NT2/D1 (cell line): ENCODE measurements around the gene SPSB4.
"Not testable (repeated sequence)": the region's sequence is repeated elsewhere in the genome, so short reads cannot be mapped to it uniquely, and the experiment has no call there.

Source experiments
- DNase-seq: peaks from one replicate; pipeline ENCODE4 v3.0.0-alpha.2; 2011; ENCODE audit warnings: low read depth, low spot score
- H3K27me3 ChIP-seq: 2 replicates; pipeline ENCODE4 v1.6.0; 2011; ENCODE audit warnings: mild to moderate bottlenecking; ENCODE audit not compliant: insufficient read length, insufficient read depth
- H3K36me3 ChIP-seq: 2 replicates; pipeline ENCODE4 v1.6.1; 2011; ENCODE audit warnings: mild to moderate bottlenecking, low read length, mixed read lengths; ENCODE audit not compliant: insufficient read depth, insufficient read length
- H3K4me1 ChIP-seq: 2 replicates; pipeline ENCODE4 v1.5.1; 2011; ENCODE audit not compliant: insufficient read depth, insufficient read length
- H3K4me3 ChIP-seq: 2 replicates; pipeline ENCODE4 v1.5.1; 2011; ENCODE audit warnings: low read depth; ENCODE audit not compliant: insufficient read length
- H3K9ac ChIP-seq: 2 replicates; pipeline ENCODE4 v1.6.0; 2011; ENCODE audit warnings: low read depth; ENCODE audit not compliant: insufficient read length
- H3K9me3 ChIP-seq: 2 replicates; pipeline ENCODE4 v1.5.1; 2011; ENCODE audit warnings: mild to moderate bottlenecking, low read length; ENCODE audit not compliant: insufficient read depth
- SUZ12 ChIP-seq: IDR thresholded peaks from 2 replicates; pipeline ENCODE4 v1.6.1; 2011; ENCODE audit not compliant: insufficient read length, insufficient read depth; ENCODE audit errors: extremely low read depth
- YY1 ChIP-seq: IDR thresholded peaks from 2 replicates; pipeline ENCODE4 v1.6.1; 2011; ENCODE audit not compliant: insufficient read length, insufficient read depth
- ZNF274 ChIP-seq: IDR thresholded peaks from 2 replicates; pipeline ENCODE4 v1.6.1; 2011; ENCODE audit warnings: mild to moderate bottlenecking, low read depth, low read length

Gene SPSB4

DNA sequence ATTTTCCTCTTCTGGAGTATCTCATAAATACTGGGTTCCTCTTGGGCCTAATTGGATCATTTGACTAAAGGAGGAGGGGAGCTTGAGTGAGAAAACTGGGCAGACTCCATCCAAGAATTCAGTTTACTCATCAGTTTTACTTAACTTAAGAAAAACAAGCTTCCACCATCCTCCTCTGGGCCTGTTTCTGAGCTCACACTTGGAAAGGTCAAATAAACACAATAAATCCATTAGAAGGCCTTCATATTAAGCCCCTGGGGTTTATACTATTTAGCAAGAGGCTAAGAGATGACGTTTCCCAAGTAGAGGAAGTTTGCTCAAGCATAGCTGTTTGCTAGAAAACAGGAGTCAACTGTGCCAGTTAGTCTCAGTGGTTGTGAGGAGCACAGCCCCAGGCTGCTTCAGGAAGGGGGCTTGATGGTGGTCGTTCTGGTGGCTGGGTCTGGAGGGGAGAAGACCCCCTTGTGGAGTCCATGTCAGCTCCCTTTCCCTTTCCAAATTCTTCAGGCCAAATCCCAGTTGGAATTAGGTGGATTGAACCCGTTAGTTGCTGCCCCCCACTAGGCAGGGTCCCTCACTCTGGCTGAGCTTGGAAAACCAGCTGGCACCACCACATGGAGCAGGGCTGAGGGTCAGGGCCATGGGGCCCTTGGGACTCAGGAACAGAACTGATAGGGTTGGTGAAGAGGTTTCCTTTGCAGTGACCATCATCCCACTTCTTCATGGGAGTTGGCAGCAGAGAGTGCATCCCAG lies 64.8 kb downstream of the SPSB4 start:
- no peak for DNase-seq
- no peak for TF ChIP-seq SUZ12
- TF ChIP-seq ZNF274: no peak
- Histone ChIP-seq H3K36me3 (no peaks in the 10 kb centered on the region), H3K4me3 (no peak overlapping the region), H3K4me1 (no peaks in the 10 kb centered on the region), H3K27me3 (no peaks in the 10 kb centered on the region), H3K9me3 (peaks cover 6% of the 10 kb centered on the region; the same call in 1 of the 2 replicates), H3K9ac (no peak overlapping the region)

DNA sequence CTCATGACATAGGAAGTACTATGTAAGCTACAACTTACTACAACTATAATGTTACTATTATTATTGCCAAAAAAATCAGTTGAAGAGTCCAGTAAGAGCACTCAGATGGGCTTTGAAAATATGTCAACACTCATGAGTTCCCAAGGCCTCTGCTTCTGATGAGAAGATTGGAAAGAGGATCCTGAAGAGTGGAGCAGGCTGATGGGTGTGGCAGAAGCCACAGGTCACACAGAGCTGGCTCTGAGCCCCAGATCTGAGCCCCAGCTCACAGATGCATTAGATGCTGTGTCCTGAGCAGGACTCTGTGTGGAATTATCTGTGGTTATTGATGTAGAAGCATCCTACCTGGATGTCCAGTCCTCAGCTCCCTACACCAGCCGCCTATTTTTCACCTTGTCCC lies 65.6 kb downstream of the SPSB4 start:
- H3K27me3 ChIP-seq: no peaks in the 10 kb centered on the region
- no peak overlapping the region for H3K9ac ChIP-seq
- H3K4me1 ChIP-seq: no peaks in the 10 kb centered on the region
- peaks cover 6% of the 10 kb centered on the region; the same call in 1 of the 2 replicates for H3K9me3 ChIP-seq
- TF ChIP-seq SUZ12 (no peak), ZNF274 (no peak), YY1 (no peak)
- no peak for DNase-seq
- no peak overlapping the region for H3K4me3 ChIP-seq
- no peaks in the 10 kb centered on the region for H3K36me3 ChIP-seq

GRCh38 chr3:141117982-141118381 lies 66.8 kb downstream of the SPSB4 start:
- not testable (repeated sequence) for H3K9ac ChIP-seq, H3K36me3 ChIP-seq, H3K4me1 ChIP-seq, DNase-seq, H3K4me3 ChIP-seq, H3K9me3 ChIP-seq, H3K27me3 ChIP-seq

- no peaks in the 10 kb centered on the region for H3K27me3 ChIP-seq
- H3K4me3 ChIP-seq: no peak overlapping the region
- TF ChIP-seq ZNF274 (no peak), SUZ12 (no peak), YY1 (no peak)
- no peak for DNase-seq
- H3K9ac ChIP-seq: no peak overlapping the region
- no peaks in the 10 kb centered on the region for H3K36me3 ChIP-seq
- peaks cover 3% of the 10 kb centered on the region for H3K4me1 ChIP-seq
- no peaks in the 10 kb centered on the region for H3K9me3 ChIP-seq
Measured at GRCh38 chr3:141122455-141123030, 71.4 kb downstream of the SPSB4 start.

DNA sequence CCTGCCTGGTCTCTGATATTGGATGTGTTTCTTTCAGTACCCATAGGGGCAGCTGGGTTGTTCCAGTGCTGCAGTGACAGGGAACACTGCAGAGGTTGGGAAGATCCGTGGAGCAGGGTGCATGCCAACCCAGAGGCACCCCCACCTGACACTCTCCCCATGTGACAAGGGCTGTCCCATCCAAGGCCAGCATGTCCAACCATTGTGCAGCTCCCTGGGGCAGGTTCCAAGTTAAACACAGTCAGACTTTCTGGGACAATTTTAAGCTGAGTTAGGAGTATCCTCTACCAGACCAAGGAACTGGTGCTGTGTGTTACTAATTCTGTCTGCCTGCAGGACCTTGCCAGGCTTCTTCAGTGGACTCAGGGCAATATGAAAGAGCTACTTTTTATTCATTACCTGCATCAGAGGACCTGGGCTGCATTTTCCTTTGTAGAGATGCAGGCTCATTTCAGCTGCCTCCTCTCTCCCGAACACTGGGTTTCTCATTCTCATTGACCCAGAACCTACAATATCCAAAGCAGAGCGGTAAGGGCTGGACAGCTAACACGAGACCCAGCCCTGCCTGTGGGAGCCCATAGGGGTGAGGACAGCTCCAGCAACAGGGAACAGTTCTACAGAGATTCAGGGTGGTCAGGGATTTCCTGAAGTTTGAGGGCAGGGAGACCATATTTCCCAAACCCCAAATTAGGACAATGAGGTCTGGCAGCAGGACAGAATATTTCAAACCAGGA lies 72.7 kb downstream of the SPSB4 start:
- Histone ChIP-seq H3K9ac (no peak overlapping the region), H3K36me3 (no peaks in the 10 kb centered on the region), H3K4me3 (no peak overlapping the region), H3K9me3 (no peaks in the 10 kb centered on the region), H3K27me3 (no peaks in the 10 kb centered on the region), H3K4me1 (peaks cover 4% of the 10 kb centered on the region)
- TF ChIP-seq SUZ12 (no peak), YY1 (no peak), ZNF274 (no peak)
- DNase-seq: no peak

DNA sequence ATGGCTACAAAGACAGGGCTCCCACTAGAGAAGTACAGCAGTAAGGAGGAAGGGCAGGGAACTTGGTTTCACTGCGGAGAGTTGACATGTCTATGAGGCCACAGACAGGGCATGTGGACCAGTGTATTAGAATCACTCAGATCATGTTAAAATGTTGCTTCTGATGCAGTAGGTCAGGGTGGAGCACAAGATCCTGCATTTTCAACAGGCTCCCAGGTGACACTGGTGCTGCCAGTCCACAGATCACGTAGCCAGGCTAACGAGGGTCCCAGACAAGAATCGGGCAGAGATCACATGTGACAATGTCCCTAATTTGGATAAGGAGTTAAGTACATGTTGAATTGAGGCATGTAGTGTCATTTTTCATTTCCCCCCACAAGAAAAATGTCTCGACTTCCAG lies 73.6 kb downstream of the SPSB4 start:
- H3K4me1 ChIP-seq: peaks cover 4% of the 10 kb centered on the region
- no peak for DNase-seq
- H3K9me3 ChIP-seq: no peaks in the 10 kb centered on the region
- no peaks in the 10 kb centered on the region for H3K36me3 ChIP-seq
- H3K27me3 ChIP-seq: no peaks in the 10 kb centered on the region
- H3K9ac ChIP-seq: no peak overlapping the region
- H3K4me3 ChIP-seq: no peak overlapping the region
- no peak for TF ChIP-seq YY1
- TF ChIP-seq ZNF274: no peak
- no peak for TF ChIP-seq SUZ12

DNA sequence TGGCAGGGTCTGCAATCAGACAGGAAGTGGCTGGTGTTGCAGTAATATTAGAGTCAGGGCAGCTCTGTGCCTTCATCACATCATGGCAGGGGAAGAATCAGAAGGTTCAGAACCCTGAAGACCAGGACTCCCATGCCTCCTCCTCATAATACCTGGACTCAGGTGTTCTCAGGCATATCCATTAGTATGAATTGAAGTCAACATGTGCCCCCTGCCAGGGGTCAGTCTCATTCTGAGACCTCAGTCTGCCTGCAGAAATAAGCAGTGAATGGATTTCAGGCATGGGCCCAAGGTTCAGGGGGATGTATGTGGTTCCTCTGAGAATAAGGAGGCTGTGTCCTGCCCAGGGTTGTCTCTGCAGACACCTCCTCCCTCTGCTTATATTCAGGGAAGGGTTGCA lies 74.2 kb downstream of the SPSB4 start:
- no peak for DNase-seq
- Histone ChIP-seq H3K4me3 (no peak overlapping the region), H3K27me3 (no peaks in the 10 kb centered on the region), H3K9me3 (no peaks in the 10 kb centered on the region), H3K4me1 (peaks cover 4% of the 10 kb centered on the region), H3K9ac (no peak overlapping the region), H3K36me3 (no peaks in the 10 kb centered on the region)
- TF ChIP-seq ZNF274 (no peak), YY1 (no peak), SUZ12 (no peak)
